ENCODE measurements around the gene SLC38A9. TPM values are rescaled to one million over a fixed set of nuclear protein-coding genes. Genes with fewer than 3 reads are reported as not detected.

The SLC38A9 gene
- total and polyA plus RNA-seq, 9 of the 15 experiments (the other 6 are each of a cell fraction or from before 2014, with no cell fraction given) = 14.0 to 34.5 (median 20.7) TPM

DNA sequence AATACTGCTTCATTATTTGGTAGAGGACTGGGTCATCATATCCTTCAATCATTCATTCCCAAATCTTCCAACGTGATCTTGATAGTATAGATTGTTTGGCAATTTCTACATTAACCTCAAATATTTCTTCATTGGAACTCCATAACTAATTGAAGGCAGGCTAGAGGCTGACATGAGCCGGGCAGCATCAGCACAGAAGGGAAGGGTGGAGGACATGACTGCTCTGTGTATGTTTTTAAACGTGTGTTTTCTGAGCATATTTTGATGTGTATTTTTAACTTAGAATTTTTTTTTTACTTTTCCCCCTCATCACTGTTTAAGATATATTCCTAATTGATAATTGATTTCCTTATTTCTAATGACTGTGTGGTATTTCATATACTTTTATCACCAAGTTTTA, 38.4 kb upstream of the SLC38A9 start (continued):
- TF ChIP-seq, protein P1, sequence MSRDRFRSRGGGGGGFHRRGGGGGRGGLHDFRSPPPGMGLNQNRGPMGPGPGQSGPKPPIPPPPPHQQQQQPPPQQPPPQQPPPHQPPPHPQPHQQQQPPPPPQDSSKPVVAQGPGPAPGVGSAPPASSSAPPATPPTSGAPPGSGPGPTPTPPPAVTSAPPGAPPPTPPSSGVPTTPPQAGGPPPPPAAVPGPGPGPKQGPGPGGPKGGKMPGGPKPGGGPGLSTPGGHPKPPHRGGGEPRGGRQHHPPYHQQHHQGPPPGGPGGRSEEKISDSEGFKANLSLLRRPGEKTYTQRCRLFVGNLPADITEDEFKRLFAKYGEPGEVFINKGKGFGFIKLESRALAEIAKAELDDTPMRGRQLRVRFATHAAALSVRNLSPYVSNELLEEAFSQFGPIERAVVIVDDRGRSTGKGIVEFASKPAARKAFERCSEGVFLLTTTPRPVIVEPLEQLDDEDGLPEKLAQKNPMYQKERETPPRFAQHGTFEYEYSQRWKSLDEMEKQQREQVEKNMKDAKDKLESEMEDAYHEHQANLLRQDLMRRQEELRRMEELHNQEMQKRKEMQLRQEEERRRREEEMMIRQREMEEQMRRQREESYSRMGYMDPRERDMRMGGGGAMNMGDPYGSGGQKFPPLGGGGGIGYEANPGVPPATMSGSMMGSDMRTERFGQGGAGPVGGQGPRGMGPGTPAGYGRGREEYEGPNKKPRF (IDR thresholded peaks at IDR 0.05; ENCODE audit: low read depth, low read length) = no peak
- TF ChIP-seq, protein P2, sequence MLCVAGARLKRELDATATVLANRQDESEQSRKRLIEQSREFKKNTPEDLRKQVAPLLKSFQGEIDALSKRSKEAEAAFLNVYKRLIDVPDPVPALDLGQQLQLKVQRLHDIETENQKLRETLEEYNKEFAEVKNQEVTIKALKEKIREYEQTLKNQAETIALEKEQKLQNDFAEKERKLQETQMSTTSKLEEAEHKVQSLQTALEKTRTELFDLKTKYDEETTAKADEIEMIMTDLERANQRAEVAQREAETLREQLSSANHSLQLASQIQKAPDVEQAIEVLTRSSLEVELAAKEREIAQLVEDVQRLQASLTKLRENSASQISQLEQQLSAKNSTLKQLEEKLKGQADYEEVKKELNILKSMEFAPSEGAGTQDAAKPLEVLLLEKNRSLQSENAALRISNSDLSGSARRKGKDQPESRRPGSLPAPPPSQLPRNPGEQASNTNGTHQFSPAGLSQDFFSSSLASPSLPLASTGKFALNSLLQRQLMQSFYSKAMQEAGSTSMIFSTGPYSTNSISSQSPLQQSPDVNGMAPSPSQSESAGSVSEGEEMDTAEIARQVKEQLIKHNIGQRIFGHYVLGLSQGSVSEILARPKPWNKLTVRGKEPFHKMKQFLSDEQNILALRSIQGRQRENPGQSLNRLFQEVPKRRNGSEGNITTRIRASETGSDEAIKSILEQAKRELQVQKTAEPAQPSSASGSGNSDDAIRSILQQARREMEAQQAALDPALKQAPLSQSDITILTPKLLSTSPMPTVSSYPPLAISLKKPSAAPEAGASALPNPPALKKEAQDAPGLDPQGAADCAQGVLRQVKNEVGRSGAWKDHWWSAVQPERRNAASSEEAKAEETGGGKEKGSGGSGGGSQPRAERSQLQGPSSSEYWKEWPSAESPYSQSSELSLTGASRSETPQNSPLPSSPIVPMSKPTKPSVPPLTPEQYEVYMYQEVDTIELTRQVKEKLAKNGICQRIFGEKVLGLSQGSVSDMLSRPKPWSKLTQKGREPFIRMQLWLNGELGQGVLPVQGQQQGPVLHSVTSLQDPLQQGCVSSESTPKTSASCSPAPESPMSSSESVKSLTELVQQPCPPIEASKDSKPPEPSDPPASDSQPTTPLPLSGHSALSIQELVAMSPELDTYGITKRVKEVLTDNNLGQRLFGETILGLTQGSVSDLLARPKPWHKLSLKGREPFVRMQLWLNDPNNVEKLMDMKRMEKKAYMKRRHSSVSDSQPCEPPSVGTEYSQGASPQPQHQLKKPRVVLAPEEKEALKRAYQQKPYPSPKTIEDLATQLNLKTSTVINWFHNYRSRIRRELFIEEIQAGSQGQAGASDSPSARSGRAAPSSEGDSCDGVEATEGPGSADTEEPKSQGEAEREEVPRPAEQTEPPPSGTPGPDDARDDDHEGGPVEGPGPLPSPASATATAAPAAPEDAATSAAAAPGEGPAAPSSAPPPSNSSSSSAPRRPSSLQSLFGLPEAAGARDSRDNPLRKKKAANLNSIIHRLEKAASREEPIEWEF (CRISPR knock-in tag; IDR thresholded peaks at IDR 0.05) = no peak
- TF ChIP-seq ZNF140 (CRISPR knock-in tag; IDR thresholded peaks at IDR 0.05) = no peak
